Uterus (tissue), 4 donors: ENCODE measurements around the gene CLIC6. TPM values are rescaled to one million over a fixed set of nuclear protein-coding genes. Genes with fewer than 3 reads are reported as not detected.

Source experiments
- DNase-seq, 2 donors: peaks; one replicate each; pipeline ENCODE4 v3.0.0-alpha.2; 2019 to 2020
- H3K27ac ChIP-seq, 2 donors: fragments of 200-600 bp; sonication (generic); 1 replicate in 1 of 2; 2 replicates in 1 of 2; pipeline ENCODE4 v1.5.1; 2016 to 2018
- H3K27me3 ChIP-seq, 2 donors: fragments of 200-600 bp; sonication (generic); one replicate each; pipeline ENCODE4 v1.5.1; 2018 to 2019; ENCODE audit warnings: control low read depth in 1 of 2
- H3K36me3 ChIP-seq, 2 donors: fragments of 200-600 bp; sonication (generic); one replicate each; pipeline ENCODE4 v1.5.1; 2019; ENCODE audit warnings: control low read depth in 1 of 2
- H3K4me1 ChIP-seq, 2 donors: fragments of 200-600 bp; sonication (generic); one replicate each; pipeline ENCODE4 v1.5.1; 2018 to 2019; ENCODE audit warnings: control low read depth in 1 of 2
- H3K4me3 ChIP-seq, 2 donors: fragments of 200-600 bp; sonication (generic); 1 replicate in 1 of 2; 2 replicates in 1 of 2; pipeline ENCODE4 v1.5.1; 2018 to 2019; ENCODE audit warnings: mild to moderate bottlenecking in 1 of 2
- H3K9me3 ChIP-seq, 2 donors: fragments of 200-600 bp; sonication (generic); one replicate each; pipeline ENCODE4 v1.5.1; 2019; ENCODE audit warnings: control low read depth in 1 of 2
- CTCF ChIP-seq, 4 experiments: fragments of 200-600 bp in 2 of 4; fragments of 450-650 bp in 2 of 4; sonication (generic) in 2 of 4; IDR thresholded peaks; one replicate each; pipeline ENCODE4 v1.5.1; 2016 to 2019; ENCODE audit warnings: antibody characterized with exemption in 4 of 4, mild to moderate bottlenecking in 2 of 4, moderate library complexity in 1 of 4
- POLR2A ChIP-seq, 2 donors: fragments of 450-650 bp; IDR thresholded peaks; one replicate each; pipeline ENCODE4 v1.6.1; 2016; ENCODE audit warnings: antibody characterized with exemption in 2 of 2, mild to moderate bottlenecking in 1 of 2, moderate library complexity in 1 of 2
- intact Hi-C: fragments of 100-400 bp; cut with DNase I; formaldehyde crosslinking; loops from one replicate; pipeline ENCODE4 v1.15.1; 2023; ENCODE audit warnings: low total_unique reads
- total RNA-seq, 4 donors: library from RNA; depleted of rRNA in 3 of 4; stranded (reverse); fragments of >200 nt in 3 of 4; gene quantifications; one replicate each; pipeline versions ENCODE4 v1.1.0 to v1.2.4, GENCODE V29; 2014 to 2023
- donor health status: DM: yes; HTN: yes; CAD: no.

Gene CLIC6
- total RNA-seq, 4 donors from 2014 or later, result under 0.01 to 0.69 (median 0.38) TPM

GRCh38 chr21:34625030-34625593 lies 43.7 kb upstream of the CLIC6 start:
- H3K27ac ChIP-seq, result no peak overlapping the region
- no peaks in the 10 kb centered on the region for H3K9me3 ChIP-seq
- DNase-seq, result no peak
- H3K4me1 ChIP-seq, result no peaks in the 10 kb centered on the region
- TF ChIP-seq CTCF (IDR thresholded peaks at IDR 0.05), result no peak
- no peak for TF ChIP-seq POLR2A (IDR thresholded peaks at IDR 0.05)
- intact Hi-C loops, result no loop called here
- no peaks in the 10 kb centered on the region for H3K27me3 ChIP-seq
- no peaks in the 10 kb centered on the region for H3K36me3 ChIP-seq
- H3K4me3 ChIP-seq, result no peak overlapping the region

DNA sequence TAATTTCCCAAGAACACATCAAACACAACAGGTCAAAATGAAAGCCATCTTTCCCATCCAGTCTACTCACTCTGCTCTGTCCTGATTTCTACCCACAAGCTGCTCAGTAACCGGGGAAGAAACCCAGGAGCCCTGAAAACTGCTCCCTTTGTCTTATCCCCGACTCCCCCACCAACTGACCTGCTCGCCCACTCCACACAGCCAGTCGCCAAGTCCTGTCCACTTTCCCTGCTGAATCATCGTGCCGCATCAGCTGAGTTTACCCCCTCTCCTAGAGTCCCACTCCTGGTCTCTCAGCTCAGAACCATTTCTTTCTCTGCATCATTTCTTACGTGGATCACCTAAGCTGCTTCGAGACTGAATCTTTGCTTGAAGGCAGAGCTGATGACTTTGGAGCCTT lies 42.7 kb upstream of the CLIC6 start:
- Histone ChIP-seq H3K4me3 (no peak overlapping the region), H3K36me3 (no peaks in the 10 kb centered on the region), H3K27ac (no peak overlapping the region), H3K27me3 (no peaks in the 10 kb centered on the region), H3K9me3 (no peaks in the 10 kb centered on the region), H3K4me1 (no peaks in the 10 kb centered on the region)
- TF ChIP-seq CTCF (IDR thresholded peaks at IDR 0.05) (no peak), POLR2A (IDR thresholded peaks at IDR 0.05) (no peak)
- DNase-seq, result no peak
- intact Hi-C loops, result no loop called here

DNA sequence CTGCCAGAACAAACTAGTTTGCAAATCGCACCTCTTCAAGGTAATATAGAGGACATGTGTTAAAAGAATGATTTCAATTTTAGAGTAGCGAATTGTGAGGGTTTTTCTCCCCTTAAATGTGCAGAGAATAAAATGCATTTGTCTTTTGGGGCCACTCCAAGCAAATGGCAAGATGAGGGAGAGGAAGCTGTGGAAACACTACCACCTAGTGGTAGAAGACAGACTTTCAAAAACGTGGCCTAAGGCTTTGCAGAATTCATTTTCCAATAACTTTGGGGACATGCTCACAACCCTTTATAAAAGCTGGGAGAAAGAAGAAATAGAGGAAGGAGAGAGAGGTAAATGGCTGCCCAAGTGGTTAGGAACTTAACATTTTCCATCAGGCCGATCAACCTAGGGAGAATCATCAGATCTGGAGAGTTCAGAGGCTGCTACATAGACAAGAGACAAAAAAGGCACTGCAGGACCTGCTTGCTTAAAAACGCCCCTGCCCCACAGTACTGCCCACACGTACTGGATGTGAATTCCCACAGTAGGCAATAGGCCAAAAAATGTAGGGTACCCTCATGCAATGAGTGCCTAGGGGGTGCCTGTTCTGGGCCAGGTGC lies 38.2 kb upstream of the CLIC6 start:
- no peak overlapping the region for H3K4me3 ChIP-seq
- no peaks in the 10 kb centered on the region for H3K4me1 ChIP-seq
- TF ChIP-seq CTCF (IDR thresholded peaks at IDR 0.05) (peak; percentile 72 to 85 (median 77)), POLR2A (IDR thresholded peaks at IDR 0.05) (no peak)
- no peaks in the 10 kb centered on the region for H3K36me3 ChIP-seq
- H3K27me3 ChIP-seq, result no peaks in the 10 kb centered on the region
- no peaks in the 10 kb centered on the region for H3K9me3 ChIP-seq
- intact Hi-C loops, result no loop called here
- H3K27ac ChIP-seq, result no peak overlapping the region
- no peak for DNase-seq

DNA sequence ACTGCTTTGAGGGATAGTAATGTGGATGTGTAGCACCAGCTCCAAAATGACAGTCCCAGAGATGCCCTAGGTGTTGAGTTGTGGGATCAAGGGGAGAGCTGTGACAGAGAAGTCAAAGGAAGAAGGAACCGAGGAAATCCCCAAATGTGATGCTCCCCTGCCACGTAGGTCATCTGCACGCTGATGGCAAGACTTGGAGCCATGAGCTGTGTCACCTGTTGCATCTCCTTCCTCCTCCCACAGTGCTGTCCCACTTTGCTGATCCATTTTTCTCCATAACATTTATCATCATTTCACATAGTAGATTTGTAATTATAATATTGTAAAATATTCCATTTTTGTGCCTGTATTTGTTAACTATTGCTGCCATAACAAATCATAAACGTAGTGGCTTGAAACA lies 36.3 kb upstream of the CLIC6 start:
- H3K27me3 ChIP-seq, result no peaks in the 10 kb centered on the region
- no peaks in the 10 kb centered on the region for H3K9me3 ChIP-seq
- intact Hi-C loops, result no loop called here

More for the DNA sequence above, 36.3 kb upstream of the CLIC6 start:
- Histone ChIP-seq H3K36me3 (no peaks in the 10 kb centered on the region), H3K27ac (no peak overlapping the region), H3K4me3 (no peak overlapping the region), H3K4me1 (no peaks in the 10 kb centered on the region)
- no peak for TF ChIP-seq CTCF (IDR thresholded peaks at IDR 0.05)
- TF ChIP-seq POLR2A (IDR thresholded peaks at IDR 0.05), result no peak
- no peak for DNase-seq
